NCI-H82 (cell line): Measurements from ENCODE around the gene OTOS.

ENCODE experiments used
- DNase-seq: peaks from one replicate; lab custom pipeline; 2025; lab: John Stamatoyannopoulos, UW

The OTOS gene

GRCh38 chr2:240121190-240121589 lies 19.3 kb downstream of the OTOS start:
- DNase-seq = no peak

- no peak for DNase-seq
Observed at GRCh38 chr2:240114233-240114632, 26.2 kb downstream of the OTOS start.

GRCh38 chr2:240112914-240113690 lies 27.4 kb downstream of the OTOS start:
- DNase-seq = no peak

- DNase-seq = peak; percentile 74
Observed at GRCh38 chr2:240111253-240111652, 29.2 kb downstream of the OTOS start.

GRCh38 chr2:240109386-240109785 lies 31.1 kb downstream of the OTOS start:
- DNase-seq = no peak

GRCh38 chr2:240107477-240107796 lies 33.0 kb downstream of the OTOS start:
- DNase-seq = no peak

- no peak for DNase-seq
Observed at GRCh38 chr2:240106765-240107476, 33.5 kb downstream of the OTOS start.

- DNase-seq = no peak
Observed at GRCh38 chr2:240105982-240106381, 34.5 kb downstream of the OTOS start.

GRCh38 chr2:240103136-240103535 lies 37.3 kb downstream of the OTOS start:
- DNase-seq = no peak

- DNase-seq = no peak
Observed at GRCh38 chr2:240098349-240098748, 42.1 kb downstream of the OTOS start.

- peak; percentile 15 for DNase-seq
Observed at GRCh38 chr2:240095556-240096523, 44.6 kb downstream of the OTOS start.

- DNase-seq = no peak
Observed at GRCh38 chr2:240089306-240089705, 51.2 kb downstream of the OTOS start.
